ENCODE data around the gene TNXB.
"Not testable (repeated sequence)": the region's sequence is repeated elsewhere in the genome, so short reads cannot be mapped to it uniquely, and the experiment has no call there.

Gene TNXB

DNA sequence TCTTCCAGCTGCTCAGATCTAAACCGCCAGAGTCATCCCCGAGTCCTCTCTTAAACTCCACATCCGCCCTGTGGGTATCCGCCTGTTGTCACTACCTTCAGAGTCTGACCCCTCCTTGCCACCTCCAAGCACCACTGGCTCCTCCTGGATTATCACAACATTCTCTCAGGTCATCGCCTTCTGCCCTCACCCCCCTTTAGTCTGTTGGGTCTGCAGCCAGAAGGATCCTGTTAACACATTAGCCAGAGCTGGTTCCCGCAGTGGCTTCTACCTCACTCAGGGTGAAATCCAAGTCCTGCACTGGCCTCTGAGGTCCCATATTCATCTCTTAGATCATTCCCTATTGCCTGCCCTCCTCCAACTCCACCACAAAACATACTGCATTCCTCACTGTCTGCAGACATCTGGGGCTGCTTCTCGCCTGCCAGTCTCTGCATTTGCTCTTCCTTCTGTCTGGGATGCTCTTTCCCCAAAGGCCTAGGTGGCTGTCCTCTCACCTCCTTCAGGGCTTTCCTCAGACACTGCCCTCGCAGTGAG is 34.1 kb downstream of the TNXB start:
- TF ChIP-seq, protein P1, sequence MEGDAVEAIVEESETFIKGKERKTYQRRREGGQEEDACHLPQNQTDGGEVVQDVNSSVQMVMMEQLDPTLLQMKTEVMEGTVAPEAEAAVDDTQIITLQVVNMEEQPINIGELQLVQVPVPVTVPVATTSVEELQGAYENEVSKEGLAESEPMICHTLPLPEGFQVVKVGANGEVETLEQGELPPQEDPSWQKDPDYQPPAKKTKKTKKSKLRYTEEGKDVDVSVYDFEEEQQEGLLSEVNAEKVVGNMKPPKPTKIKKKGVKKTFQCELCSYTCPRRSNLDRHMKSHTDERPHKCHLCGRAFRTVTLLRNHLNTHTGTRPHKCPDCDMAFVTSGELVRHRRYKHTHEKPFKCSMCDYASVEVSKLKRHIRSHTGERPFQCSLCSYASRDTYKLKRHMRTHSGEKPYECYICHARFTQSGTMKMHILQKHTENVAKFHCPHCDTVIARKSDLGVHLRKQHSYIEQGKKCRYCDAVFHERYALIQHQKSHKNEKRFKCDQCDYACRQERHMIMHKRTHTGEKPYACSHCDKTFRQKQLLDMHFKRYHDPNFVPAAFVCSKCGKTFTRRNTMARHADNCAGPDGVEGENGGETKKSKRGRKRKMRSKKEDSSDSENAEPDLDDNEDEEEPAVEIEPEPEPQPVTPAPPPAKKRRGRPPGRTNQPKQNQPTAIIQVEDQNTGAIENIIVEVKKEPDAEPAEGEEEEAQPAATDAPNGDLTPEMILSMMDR (IDR thresholded peaks at IDR 0.05; ENCODE audit: low read depth, low read length) = no peak
- H3K4me3 ChIP-seq (ENCODE audit: low read depth, low read length) = no peak overlapping the region

DNA sequence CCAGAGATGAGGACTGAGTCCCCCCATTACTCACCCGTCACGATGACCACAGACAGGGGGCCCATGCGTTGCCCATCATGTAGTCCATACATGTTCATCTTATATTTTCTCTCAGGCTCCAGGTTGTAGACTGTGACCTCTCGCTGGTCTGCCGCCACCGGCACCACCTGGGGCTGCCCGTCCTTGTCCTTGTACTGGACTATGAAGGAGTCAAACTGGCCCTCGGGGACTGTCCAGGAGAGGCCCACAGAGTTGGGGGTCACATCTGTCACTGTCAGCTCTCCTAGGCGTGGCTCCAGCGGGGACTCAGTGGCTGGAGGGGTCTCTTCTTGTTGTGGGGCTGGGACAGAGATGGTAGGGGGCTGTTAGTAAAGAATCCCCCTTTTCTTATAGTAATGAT is 35.5 kb downstream of the TNXB start:
- TF ChIP-seq, protein P1 (IDR thresholded peaks at IDR 0.05; ENCODE audit: low read depth, low read length) = no peak
- H3K4me3 ChIP-seq (ENCODE audit: low read depth, low read length) = no peak overlapping the region

DNA sequence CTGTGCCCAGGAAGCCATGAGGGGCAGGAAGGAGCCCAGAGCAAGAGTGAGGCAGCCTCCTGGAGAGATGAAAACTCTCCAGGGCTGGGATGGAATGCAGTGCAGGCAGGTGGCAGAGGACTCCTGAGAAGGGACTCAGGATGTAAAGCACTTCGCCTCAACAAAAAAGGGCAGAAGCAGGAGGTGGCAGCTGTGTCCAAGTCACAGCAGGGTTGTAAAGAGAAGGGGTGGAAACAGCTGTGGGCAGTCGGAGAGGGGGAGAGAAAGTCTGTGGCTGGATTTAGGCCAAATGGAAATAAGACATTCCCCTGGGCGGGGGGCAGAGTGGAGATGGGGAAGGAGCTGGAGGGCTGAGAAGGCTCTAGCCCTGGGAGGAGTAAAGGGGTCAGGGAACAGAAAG is 36.0 kb downstream of the TNXB start:
- H3K4me3 ChIP-seq (ENCODE audit: low read depth, low read length) = no peak overlapping the region
- TF ChIP-seq, protein P1 (IDR thresholded peaks at IDR 0.05; ENCODE audit: low read depth, low read length) = no peak

DNA sequence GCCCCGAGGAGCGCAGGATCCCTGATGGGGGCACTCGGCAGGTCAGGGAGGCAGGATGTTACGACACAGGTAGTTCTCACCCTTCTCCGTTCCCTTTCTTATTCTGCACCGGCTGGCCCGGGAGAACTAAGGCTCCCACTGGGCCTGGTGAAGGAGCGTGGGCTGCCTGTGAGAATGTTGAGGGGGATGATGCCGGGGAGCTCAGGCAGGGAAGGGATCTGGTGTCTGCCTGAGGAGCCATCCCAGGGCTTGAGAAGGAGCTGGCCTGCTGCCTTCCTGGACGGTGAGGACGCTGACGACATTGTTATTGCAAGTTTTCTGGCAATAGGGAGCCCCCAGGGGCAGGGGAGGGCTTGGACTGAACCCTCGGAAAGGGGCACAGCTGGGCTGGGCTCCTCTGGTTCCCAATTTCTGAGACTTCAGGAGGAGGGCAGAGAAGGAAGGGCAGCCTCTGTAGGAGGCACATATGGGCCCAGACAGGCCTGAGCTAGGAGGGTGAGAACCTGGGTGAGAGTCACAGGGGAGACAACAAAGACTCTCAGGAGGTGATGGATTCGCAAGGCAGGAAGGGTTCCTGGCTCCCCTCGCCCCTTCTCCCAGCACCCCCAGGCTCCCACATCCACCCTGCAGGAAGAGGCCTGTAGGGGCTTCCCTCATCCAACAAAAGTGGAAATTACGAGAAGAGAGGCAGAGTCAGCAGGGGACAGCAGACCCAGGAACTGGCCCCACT is 38.2 kb downstream of the TNXB start:
- TF ChIP-seq, protein P1 (IDR thresholded peaks at IDR 0.05; ENCODE audit: low read depth, low read length) = no peak
- H3K4me3 ChIP-seq (ENCODE audit: low read depth, low read length) = no peak overlapping the region

DNA sequence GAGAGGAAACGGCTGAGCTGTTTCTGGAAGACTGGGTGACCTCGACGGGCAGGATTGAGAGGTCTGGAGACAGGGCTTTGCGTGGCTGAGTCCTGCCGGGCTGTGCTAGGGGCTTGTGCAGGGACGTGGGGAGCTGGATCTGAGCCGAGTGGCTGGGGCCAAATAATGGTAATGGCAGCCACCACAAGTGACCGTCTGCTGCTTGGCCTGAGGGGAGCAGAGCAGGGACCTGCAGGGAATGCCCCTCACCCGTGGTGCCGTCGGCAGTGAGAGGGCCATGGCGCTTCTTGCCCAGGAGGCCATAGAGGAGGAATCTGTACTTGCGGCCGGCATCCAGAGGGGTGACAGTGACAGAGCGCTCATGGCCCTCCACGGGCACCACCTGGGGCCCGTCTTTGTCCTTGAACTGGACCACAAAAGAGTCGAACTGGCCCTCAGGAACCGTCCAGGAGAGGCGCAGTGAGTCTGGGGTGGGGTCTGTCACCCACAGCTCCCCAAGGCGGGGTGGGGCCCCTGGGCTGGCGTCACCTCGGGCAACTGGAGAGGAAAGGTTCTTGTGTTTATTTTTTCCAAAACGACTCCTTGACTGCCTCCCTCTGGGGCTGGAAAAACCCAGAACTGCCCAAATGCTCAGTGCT is 39.1 kb downstream of the TNXB start:
- TF ChIP-seq, protein P1 (IDR thresholded peaks at IDR 0.05; ENCODE audit: low read depth, low read length) = no peak

DNA sequence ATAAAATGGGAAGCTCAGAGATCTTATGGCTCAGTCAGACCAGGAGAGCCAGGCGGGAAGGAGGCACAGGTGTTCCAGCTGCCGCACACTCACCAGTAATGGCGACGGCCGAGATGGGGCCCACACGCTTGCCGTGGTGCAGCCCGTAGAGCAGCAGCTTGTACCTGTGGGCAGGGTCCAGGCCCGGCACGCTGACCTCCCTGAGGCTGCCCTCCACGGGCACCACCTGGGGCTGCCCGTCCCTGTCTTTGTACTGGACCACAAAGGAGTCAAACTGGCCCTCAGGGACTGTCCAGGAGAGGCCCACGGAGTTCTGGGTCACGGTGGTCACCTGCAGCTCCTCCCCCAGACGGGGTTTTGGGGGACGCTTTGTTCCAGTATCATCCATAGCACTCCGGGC is 39.7 kb downstream of the TNXB start:
- TF ChIP-seq, protein P1 (IDR thresholded peaks at IDR 0.05; ENCODE audit: low read depth, low read length) = no peak
- no peak overlapping the region for H3K4me3 ChIP-seq (ENCODE audit: low read depth, low read length)

More for the DNA sequence above, 39.1 kb downstream of the TNXB start:
- H3K4me3 ChIP-seq (ENCODE audit: low read depth, low read length) = no peak overlapping the region

DNA sequence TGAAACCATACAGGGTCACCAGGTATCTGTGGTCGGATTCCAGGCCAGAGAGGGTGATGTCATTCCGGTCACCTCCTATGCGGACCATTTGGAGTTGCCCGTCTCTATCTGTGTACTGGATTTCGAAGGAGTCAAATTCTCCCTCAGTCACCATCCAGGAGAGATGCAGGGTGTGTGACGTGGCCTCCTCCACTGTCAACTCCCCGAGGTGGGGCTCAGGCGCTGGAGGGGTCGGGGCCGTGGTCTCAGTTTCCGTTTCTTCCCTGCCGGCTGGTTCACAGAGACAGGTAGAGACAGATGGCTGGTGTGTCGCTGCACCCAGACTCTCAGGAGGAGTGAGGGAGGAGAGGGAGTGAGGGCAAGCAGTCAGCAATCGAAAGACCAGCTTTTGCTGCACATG is 40.3 kb downstream of the TNXB start:
- no peak overlapping the region for H3K4me3 ChIP-seq (ENCODE audit: low read depth, low read length)
- TF ChIP-seq, protein P1 (IDR thresholded peaks at IDR 0.05; ENCODE audit: low read depth, low read length) = no peak

DNA sequence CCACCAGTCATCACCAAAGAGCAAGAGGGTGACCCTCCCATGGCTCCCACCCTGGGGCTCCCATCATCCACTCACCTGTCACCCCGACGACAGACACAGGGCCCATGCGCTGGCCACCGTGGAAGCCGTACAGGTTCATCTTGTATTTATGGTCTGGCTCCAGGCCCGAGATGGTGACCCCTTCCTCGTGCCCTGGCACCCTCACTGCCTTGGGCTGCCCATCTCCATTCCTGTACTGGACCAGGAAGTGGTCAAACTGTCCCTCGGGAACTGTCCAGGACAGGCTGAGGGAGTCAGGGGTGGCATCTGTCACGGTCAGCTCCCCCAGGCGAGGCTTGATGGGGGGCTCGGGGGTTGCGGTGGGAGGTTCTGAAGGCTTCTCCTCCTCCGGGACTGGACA is 40.8 kb downstream of the TNXB start:
- not testable (repeated sequence) for H3K4me3 ChIP-seq (ENCODE audit: low read depth, low read length)

DNA sequence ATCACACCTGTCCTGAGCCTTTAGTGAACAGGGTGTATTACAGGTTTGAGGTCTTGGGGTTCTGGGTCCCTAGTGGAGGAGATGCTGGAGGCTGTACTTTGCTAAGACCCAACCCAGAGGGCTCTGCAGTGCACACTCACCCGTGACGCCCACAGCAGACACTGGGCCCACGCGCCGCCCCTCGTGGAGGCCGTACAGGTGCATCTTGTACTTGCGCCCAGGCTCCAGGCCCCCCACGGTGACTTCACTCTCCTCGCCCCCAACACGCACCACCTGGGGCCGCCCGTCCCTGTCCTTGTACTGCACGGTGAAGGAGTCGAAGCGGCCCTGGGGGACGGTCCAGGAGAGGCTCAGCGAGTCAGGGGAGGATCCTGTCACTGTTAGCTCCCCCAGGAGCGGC is 41.6 kb downstream of the TNXB start:
- not testable (repeated sequence) for H3K4me3 ChIP-seq (ENCODE audit: low read depth, low read length)

All from WI38 (cell line).